HG02610 (cell line): ENCODE results near the gene AMZ2.
A peak's percentile ranks its signal among the peaks of the same experiment; 100 is the strongest.

Experiments
- ATAC-seq: cut with Tn5 transposase; IDR thresholded peaks from one replicate; pipeline ENCODE4 v1.9.1; 2021; ENCODE audit warnings: mild to moderate bottlenecking, moderate library complexity; ENCODE audit not compliant: unreplicated experiment

AMZ2 gene

DNA sequence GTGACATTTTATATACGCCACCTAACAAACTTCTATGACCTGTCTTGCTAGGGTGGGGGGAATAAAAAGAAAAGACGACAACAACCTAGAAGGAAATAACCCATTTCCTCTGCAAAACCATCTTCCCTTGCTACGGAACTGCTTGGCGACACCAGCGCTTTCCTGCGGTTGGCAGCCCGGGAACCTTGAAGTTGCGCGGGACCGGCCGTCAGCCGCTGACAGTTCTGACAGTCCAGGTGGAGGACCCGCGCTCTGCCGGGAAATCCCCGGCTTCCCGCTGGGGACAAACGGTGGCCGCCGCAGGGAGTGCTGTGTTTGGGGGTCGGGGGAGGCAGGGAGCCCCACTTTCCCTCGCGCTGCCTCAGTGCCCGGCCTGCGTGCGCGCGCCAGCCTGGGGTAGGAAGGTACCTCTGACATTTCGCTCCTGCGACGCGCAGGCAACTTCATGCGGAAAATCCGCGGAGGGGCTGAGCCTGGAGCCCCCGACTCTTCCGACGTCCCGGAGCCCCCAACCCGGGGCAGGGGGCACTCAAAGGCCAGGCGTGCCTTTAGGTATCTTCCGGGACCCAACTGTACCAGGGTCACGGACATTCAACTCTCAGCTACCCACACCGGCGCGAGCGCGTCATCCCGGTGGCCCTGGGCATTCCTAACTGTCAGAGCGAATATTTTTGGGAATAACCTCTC is 42.6 kb downstream of the AMZ2 start:
- no peak for ATAC-seq

DNA sequence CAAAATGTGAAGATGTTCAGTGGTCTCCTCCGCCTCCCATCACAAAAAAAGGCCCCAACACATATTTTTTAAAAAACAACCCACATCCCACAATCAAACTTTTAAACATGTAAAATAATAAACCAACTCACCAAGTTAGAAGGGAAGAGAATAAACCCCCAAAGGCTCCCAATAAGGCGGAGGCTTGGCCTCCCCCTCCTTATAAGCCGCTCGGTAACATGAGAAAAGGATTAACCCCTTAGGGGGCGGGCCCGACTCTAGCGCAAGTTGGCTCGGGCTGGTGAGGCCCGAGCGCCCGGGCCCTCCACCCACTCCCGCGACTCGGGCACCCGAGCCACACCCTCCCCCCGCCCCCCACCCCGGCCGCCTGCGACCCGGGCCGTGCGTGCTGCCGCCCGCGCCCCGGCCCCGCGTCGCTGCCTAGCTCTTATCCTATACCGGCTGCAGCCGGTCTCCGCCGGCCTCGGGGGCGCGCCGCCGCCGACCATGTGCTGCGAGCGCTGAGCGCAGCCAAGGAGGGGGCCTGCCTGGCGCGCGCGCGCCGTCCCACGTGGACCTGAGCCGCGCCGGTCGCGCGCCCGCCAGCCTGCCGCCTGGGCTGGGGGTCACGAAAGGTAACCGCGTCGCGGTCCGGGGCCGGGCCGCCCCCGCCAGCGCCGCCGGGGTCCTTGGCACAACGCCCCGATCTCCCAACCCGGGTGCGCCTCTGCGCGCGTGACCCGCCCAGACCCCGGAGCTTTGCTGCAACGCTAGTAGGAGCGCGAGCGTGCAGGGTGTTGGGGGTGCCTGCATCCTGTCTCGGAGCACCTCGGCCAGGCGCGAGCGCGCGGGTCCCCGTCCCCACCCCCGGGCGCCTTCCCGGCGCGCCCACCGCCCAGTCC is 43.4 kb downstream of the AMZ2 start, which contains the start of the genes ARSG and SLC16A6:
TSS of gene ARSG (plus strand) at position 541 of the 881 bp plus-strand sequence. CDS start 15,999 bp downstream, outside the sequence.
TSS of gene SLC16A6 (minus strand) at position 173 of the 881 bp plus-strand sequence. CDS start 12,807 bp downstream, outside the sequence.
- peak; percentile 44 for ATAC-seq

DNA sequence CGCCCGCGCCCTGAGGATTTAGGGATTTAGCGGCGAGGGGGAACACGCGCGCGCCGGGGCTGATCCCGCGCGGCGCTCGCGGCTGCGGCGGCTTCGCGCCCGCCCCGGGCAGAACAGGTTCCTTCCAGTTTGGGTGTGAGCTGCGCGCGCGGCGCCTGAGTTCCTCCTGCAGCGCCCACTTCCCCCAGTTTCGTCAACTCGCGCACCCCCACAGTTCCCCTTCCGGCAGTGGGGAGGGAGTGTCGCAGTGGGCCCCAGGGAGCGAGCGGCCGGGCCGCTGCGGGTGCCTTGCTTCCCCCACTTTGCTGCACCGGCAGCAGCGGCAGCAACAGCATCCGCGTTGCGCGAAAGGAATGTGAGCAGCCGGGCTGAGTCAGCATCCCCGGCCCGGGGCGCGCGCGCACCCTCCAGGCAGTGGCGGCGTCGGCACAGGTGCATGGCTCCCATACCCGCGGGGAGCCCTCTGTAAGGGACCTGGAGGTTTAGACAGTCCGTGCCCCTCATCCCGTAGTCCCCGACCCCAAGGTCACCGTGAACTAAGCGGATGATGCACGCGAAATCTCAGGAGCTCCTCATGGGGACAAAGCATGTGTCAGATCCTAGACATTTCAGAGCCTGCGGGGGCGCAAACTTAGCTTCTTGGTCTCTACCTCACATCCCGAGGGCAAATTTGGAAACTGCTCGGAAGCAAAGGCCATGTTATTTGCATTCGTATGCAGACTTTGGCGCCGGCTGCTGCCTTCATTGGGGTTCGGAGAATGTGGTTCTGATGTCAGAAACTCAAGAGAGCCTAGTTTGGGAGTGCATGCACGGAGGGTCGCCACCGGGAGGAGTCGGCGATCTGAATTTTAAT is 44.2 kb downstream of the AMZ2 start:
- ATAC-seq = peak; percentile 54

DNA sequence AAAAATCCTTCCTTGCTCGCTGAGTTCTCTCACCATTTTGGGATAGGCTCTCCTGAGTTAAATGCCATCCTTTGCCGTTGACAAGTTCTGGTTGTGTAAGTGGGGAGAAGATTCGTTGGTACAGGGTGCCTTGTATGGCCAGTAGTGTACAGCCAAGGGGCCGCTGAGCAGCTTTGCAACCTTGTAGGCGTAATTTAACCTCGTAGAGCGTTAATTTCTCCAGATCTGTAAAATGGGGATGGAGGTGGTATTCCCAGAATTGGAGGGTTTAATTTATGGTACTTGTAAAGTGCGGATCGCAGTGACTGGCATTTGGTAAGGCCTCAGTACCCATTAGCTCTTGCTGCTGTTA is 44.8 kb downstream of the AMZ2 start:
- no peak for ATAC-seq

DNA sequence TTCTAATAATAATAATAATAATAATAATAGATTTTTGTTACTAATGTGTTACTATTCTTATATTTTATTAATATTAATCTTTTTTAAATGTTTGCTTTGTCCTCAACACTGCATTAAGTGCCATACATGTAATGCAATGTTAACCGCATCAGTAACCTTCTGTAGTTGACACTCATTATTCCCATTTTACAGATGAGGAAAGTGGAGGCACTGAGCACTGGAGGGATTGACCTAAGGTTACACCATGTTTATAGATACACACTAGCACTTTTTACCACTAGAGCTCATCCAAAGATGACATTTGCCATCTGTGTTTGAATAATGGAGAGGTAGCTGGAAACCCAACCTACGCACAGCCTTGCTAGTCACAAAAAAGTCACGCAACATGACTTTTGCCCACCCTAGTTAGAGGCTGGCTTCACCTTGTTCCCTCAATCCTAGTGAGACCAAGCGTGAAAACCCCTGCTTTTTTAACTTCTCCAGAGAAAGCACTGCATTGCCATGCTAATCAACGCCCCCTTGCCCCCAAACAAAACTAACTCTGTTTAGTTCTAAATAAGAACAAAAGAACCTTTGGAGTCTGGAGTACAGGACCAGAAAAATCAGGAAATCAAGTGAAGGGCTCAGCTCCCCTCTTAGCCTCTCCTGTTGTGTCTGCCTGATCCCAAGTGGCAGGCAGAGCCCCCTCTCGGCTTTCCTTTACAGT is 45.8 kb downstream of the AMZ2 start:
- no peak for ATAC-seq

DNA sequence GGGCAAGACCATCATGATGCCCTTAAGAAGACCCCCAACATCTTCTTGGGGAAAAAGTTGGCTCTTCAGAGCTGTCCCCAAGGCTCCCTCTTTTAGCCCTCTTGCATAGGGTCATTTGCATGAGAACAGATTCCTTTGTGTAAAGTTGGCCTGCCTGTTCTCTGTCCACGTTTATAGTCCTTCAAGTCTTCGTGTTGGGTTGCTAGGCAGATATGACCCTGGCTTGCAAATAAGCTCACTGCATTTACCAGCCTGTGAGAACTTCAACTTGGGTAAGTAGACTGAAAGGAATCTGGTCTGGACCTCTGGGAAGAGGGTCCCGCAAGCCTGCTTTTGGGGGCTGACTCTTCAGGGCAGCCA is 46.3 kb downstream of the AMZ2 start:
- ATAC-seq = no peak

GRCh38 chr17:68294617-68295016 is 46.8 kb downstream of the AMZ2 start:
- no peak for ATAC-seq

DNA sequence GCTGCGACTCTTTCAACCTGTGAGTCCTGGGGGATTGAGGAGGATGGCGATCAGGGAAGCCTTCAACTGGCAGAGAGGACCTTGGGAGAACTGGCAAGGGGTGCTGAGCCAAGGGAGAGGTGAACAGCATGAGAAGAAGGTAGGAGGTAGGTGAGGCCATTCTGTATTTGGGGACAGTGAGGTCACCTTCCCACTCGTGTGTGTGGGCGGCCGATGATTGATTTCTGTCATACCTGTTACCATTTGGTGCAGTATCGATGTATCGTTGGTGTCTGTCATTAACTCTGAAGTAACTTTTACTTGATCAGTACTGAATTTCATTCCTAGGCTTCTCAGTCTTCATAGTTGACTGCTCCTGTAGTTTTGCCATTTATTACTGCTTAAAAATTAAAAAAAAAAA is 47.2 kb downstream of the AMZ2 start:
- no peak for ATAC-seq

DNA sequence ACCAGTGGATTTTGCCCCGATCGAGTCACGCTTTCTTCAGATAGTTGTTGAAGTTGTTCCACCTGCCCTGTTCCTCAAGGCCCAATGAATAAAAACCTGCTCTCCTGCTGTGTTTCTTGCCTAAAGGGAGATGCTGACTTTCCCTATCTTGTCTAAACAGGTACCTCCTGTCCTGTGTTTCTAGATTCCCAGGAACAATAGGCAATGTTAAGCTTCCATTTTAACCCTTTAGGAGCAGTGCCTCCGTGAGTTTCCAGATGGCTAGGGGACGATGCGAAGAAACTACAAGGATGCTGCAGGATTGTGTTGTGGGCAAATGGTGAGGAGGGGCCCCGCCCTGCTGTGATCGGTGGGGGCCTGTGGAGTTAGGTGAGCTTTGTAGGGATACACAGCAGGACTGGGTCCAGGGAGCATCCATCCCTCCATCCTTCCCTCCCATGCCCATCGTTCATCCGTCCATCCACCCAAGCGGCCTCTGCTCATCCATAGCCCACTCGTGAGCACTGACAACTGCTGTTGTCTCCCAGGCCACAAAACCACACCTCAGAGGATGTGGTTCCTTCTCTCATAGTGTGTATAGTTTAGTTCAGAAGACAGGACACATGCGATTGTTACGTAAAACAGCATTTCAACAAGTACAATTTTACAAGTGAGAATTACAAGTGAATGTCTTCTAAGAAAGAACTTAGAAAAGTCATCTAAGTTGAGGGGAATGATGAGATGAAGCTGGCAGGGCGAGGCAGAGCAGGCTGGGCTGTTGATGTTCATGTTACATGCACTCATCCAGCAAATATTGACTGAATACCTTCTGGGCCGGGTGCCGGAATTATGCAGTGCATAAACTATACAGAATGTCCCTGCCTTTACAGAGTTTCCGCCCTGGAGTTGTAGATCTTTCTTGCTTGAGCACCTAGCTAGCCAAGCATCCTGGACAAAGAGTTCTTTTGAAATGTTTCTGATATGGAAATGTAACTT is 48.7 kb downstream of the AMZ2 start:
- no peak for ATAC-seq

DNA sequence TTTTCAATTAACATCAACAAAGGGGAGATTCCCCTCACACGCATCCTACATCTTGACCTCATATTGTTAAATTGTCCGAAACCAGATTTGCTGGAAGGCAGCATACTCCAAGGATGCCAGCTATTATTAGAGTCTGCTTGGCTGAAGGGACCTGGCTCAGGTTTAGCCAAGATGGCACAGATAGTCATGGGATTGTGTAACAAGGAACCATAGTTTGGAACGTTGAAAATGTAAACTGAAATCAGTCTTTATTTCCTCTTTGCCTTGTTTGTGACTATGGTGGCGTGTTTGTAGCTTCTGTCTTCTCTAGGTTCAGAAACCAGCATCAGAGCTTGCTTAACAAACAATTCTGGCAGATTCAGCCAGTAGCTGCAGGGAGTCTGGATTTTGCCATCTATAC is 49.4 kb downstream of the AMZ2 start:
- ATAC-seq = no peak

- ATAC-seq = no peak
Observed at GRCh38 chr17:68298601-68299000, 50.8 kb downstream of the AMZ2 start.

GRCh38 chr17:68299817-68300216 is 52.0 kb downstream of the AMZ2 start:
- ATAC-seq = no peak

DNA sequence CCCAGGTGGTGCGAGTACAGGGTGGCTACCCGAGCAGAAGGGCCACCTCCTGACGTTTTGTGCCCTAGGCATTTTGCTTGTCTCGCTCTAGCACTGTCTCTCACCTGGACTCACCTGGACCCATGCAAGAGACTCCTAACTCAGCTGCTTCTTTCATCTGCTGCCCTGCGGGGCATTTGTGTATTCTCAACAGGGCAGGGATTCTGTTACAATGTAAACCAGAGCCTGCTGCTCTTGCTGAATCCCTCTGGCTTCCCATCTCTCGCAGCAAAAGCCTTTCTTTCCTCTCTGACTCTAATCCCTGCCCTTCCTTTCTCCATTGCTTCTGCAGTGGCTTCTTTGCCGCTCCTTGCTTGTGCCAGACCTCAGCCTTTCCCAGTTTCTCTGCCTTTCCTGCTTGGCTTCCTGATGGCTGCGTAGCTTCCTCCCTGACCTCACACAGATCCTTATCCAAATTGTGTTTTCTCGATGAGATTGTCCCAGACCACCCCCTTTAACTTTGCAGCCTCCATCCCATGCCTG is 53.7 kb downstream of the AMZ2 start:
- ATAC-seq = no peak

DNA sequence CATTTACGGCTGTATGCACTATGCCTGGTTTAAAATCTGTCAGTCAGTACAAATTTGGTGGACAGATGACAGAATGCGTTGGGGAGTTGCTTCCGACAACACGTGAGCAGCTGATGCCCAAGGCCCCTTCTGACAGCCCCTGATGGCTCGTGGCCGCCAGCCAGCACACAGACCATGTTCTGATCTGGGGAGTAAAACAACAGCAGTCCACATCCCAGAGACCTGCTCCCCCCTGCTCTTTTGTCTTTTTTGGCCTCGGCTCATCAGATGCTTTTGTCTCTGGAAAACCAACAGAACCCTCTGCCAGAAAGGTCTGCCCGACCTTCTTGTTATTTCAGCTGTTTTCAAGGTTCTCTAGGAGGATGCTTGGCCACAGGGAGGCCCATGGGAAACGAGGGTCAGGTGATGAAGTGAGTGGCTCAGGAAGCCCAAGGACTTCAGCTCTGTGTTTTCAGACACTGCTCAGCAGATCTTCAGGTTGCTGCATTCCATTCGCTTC is 54.3 kb downstream of the AMZ2 start:
- ATAC-seq = no peak

DNA sequence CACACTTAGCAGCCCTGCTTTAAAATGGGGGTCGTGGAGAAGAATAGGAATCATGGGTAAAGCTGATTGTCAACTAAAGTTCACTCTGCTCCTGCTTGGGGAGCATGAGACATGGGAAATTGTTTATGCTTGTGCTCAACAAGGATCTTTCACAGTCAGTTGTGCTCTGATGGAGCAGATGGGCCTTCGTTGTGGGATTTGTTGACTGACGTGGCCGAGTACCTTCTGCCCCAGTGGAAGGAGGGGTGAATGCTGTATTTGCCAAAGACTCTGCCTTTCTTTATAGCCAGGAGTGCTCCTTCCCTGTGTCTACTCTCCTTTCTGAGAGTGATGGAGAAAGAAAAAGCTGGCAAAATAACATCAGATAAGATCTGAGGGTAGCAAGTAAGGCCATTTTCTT is 54.8 kb downstream of the AMZ2 start:
- no peak for ATAC-seq

GRCh38 chr17:68304706-68305105 is 56.9 kb downstream of the AMZ2 start:
- no peak for ATAC-seq

GRCh38 chr17:68305142-68305541 is 57.3 kb downstream of the AMZ2 start:
- ATAC-seq = no peak
